GM21390 (cell line): ENCODE measurements around the gene NUAK2.

Source experiments
- ATAC-seq: cut with Tn5 transposase; IDR thresholded peaks from one replicate; pipeline ENCODE4 v1.9.1; 2021; ENCODE audit not compliant: unreplicated experiment

NUAK2 gene

DNA sequence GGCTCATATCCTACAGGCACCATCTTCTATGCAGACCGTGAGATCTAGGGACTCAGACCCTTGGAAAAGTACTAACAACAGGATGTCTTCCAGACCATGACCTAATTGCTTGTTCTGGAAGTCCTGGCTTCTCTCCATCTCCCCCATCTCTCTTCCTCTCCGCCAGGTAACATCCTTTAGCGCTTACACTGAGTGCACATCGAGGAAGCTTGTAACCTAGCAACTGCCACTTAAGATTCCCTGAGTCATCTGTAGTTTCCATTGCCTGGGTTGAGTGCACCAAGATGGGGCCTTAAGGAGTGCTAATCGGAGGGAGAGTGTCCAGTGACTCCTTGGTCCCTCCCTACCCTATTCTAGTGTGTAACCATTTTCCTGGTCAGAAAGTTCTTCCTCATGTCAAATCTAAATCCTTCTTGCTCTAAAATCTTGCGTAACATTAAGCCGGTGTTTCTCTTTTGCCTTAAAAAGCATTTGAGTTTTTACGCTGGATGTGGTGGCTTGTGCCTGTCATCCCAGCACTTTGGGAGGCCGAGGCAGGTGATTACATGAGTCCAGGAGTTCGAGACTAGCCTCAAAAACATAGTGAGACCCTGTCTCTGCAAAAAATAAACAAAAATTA is 25.5 kb upstream of the NUAK2 start:
- no peak for ATAC-seq

DNA sequence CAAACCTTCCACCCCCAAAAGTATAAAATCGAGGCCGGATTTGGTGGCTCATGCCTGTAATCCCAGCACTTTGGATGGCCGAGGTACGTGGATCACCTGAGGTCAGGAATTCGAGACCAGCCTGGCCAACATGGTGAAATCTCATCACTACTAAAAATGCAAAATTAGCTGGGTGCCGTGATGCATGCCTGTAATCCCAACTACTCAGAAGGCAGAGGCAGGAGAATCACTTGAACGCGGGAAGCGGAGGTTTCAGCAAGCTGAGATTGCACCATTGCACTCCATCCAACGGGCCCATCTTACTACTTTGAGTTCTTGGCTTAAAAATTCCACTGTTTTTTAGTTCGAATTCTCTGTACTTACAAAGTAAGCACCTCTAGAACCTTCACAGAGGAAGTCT is 24.2 kb upstream of the NUAK2 start:
- ATAC-seq: no peak

DNA sequence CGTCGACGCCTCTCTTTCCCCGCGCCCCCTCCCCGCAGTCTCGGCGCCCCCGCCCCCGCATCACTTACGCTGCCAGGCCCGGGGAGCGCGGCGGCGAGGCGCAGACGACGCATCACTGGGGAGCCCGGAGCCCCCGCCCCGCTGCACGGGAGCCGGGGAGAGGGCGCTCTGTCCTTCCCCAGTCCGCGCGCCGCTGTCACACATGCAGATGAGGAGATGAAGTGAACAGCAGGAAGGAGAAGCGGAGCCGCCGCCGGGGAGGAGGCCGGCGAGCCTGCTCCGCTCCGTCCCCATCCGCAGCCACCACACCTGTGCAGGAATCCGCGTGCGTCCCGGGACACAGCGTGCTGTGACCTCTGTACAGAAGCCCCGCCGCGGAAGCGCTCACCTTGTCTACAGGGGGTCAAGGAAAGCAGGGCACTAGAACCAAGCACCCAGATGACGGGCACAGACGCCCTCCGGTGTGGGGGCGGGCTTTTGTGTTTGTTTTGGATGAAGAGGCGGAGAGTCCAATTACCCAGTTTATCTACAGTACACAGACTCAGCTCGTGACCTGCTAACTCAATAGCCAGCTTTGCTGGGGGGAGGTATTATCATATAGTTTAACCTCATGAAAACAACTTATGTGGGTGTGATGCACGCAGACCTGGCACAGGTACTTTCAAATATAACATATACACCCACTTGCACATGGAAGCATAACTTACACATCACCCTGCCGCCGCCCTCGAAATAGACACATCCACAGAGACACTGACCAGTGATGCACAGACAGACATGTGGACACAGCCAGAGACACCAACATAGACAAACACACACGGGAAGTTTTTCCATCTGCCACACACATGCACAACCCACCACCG is 22.8 kb upstream of the NUAK2 start:
- ATAC-seq: no peak

DNA sequence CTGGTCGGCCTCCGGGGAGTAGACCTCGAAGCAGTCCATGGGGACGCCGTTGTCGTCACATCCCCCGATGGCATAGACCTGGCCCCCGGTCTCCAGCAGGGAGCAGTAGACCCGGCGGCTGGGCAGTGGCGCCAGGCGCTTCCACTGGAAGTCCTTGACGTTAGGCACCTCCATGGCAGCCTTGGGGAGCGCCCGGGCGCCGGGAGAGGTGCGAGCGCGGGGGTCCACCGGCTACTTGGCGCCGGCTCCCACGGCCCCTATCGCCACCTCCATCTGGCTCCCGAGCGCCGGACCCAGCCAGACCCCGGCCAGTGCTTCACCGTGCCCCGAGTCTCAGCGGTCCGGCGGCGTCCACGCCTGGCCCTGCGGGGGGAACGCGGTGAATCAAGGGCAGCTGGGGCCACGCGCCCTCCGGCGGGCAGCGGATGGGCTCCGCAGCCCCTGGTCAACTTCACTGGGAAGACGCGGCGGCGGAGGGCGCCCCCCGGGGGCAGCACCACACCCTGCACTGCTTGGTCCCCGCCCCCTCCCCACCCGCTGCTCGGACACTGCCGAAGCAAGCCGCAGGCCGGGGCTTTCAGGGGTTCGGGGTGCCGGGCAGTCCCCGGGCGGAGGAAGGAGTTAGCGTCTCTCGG is 22.0 kb upstream of the NUAK2 start:
- ATAC-seq: no peak

DNA sequence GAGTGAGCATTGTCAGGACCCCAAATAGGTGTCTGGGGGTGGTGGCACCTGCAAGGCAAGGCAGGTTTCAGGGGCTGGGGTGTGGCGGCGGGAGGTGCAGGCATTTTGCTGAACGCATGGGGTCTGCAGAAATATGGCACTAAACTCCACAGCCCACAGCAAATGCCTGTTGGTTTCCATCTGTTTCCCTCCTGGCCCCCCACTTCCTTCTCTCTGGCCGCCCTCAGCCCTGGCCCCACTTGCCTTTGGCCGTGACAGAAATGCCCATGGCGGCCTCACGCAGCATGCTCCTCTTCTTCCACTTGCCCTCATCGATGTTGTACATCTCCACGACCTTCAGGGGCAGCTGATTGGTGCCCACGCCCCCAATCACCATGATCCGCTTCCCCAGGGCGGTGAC is 21.4 kb upstream of the NUAK2 start:
- no peak for ATAC-seq

DNA sequence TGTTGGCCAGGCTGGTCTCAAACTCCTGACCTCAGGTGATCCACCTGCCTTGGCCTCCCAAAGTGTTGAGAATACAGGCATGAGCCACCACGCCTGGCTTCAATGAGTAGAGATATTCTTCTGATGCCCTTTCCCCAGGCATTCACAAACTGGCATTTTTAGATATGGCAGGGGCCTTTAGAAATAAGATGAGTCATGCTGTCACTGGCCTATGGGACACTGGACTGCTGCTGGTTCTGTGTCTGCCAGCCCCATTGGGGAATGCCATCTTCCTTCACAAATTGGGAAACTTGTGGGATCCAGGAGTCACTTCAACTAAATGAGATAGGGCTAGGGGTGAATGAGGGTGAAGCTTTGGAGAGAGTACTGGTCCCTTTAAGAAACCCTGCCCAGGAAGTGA is 19.1 kb upstream of the NUAK2 start:
- no peak for ATAC-seq

DNA sequence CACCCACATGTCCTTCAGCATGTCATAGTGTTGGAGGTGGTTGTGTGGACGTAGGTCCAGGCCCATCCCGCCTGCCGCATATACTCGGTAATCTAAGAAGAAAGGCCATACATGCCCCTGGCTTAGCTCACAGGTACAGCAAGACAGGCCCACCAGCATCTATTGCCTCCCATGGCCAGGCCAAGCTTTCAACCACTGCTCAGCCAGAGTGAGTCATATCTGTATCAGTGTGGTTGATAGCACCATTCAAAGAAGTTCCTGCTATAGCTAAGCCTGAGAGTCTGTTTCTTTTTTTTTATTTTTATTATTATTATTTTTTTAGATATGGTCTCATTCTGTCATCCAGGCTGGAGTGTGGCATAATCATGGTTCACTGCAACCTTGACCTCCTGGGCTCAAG is 18.2 kb upstream of the NUAK2 start:
- peak; percentile 60 for ATAC-seq

DNA sequence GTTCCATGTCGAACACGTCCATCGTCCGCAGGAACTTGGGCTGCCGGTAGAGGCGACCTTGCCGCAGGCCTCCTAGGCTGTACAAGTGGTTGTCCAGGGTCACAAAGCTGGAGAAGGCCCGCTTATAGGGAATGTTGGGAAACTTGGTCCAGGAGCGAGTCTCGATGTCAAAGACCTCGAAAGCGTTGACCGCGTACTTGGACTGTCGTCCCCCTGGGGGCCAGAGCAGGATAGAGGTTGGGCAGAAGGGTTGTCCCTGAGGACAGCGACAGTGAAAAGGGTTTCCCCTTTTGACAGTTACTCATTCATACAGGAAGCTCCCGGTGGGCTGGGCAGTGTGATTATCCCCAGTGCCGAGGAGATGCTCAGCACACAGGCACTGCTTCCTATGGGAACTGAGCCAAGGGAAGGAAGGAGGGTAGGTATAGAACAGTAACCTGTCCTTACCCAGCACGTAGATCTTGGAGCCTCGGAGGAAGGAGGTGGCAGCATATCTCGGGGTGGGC is 17.7 kb upstream of the NUAK2 start:
- no peak for ATAC-seq

DNA sequence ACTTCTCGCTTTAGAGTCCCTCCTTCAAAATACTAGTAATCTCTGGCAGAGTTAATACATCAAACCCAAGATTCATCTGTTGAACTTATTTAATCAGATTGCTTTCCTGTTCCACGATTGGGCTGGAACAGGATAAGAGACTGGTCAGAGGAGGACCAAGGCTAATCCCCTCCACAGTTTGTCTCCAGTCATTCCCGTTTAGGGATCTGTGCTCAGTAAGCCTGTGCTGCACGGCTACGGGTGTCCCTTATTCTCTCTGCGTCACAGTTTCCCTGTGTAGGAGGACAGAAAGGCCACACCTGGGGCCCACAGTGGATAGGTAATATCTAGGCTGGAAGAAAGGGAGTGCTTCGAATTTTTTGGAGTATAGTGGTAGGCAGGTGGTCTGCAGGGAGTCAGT is 16.5 kb upstream of the NUAK2 start:
- no peak for ATAC-seq

DNA sequence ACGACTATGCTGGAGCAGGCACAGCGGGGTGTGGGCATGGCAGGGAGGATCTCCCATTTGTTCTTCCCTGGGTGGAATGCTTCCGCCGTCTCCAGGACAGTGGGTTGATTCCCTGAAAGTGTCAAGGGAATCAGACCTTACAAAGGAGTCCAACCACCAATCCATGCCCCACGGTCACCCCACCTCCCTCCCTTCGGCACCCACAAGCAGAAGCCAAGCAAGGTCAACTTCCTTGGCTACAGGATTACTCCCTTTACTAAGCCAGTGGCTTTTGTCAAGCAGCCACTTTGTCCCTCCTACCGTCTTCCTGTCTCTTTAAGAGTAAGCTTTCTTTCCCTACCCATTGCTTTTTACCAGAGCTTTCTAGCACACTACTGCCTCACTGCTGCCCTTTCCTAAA is 15.9 kb upstream of the NUAK2 start:
- ATAC-seq: no peak

DNA sequence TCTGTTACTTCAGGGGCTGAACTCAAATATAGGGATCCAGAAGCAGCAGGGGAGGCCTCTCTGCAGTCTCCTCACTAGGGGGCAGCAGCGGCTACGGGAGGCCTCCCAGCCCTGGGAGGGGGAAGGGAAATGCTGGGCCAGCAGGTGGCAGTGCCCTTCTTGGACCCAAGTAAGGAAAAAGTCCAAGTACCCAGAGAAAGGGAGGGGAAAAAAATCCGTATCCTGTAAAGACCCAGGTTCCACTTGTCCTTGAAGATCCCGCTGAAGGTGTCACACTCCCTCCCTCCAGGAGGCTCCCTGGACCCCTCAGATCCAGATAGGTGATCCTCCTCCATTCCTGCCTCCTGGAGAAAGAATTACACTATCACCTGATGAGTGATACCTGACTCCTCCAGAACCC is 14.1 kb upstream of the NUAK2 start:
- no peak for ATAC-seq

DNA sequence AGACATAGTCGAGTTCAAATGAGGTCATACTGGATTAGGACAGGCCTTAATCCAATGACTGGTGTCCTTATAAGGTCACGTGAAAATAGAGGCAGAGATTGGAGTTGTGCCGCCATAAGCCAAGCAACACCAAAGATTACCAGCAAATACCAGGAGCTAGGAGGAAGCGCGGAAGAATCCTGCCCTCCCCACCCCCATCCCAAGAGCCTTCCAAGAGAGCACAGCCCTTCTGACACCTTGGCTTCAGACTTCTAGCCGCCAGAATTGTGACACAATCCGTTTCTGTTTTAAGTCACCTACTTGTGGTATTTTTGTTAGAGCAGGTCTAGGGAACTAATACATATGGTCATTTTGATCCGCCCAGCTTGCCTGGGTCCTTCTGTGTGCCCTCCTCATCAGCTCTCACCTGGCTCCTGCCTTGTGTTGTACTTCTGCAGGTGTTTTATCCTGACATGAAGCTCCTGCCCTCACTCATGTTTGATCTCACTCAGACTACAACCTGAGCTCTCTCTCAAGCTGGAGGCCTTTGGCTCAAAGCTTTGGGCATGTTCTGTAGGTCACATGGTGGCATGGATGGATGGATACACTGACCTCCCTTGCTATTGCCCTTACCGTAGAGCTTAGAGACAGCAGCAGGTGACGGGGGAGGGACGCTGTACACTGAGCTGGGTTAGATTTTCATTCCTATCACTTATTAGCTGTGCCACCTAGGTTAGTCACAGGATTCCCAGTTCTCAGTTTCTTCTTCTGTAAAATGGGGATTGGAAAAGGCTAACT is 10.7 kb upstream of the NUAK2 start:
- no peak for ATAC-seq

DNA sequence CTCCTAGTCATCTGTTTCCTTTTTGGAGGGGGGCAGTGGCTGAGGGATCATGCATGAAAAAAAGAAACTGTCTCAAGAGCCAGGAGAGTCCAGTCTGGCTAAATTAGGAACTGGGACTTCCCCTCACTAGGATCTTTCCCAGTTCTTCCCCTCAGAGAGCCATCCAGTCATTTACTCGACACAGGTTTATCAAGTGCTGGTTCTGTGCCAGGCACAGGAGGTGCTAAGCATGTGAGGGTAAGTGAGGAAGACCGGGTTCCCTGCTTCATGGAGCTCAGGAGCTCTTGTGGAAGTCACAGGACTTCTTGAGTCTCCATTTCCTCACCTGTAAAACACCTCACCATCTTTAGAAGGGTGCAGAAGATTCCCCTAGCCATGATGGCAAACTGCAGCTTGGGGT is 8.6 kb upstream of the NUAK2 start:
- no peak for ATAC-seq

DNA sequence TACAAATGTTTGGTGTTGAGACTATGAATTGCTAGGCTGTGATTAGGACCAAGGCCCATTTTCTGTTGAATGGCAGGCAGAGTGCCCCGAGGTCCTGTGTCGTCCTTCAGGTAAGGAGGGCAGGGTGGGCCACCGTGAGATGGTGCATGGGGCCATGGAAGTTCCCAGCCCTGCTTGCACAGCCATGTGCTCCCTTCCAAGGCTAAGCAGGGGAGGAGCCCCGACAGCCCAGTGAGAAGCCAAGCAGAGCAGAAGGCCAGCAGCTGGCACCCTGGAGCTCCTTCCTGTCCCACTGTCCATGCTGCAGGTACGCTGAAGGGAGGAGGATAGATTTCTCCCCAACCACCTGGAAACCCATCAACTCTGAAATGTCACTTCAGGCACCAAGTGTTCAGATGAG is 8.2 kb upstream of the NUAK2 start:
- no peak for ATAC-seq

DNA sequence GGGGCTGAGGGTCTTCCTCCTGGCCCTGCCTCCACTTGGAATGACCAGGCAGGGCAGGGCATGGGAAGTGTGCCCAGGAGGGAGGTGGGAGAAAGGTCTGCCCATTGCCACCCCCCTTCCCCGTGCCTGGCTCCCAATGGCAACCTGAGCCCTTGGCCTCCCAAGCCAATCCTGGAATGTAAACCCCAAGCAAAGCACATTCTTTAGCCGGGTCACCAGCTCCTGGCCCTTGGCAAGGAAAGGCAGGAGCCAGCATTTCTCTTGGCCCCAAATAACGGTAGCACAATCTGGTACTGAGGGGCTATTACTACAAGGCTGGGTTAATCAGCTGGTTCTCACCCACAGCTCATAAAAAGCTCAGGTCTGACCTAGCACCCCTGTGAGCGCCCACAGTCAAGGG is 6.9 kb upstream of the NUAK2 start:
- ATAC-seq: no peak

DNA sequence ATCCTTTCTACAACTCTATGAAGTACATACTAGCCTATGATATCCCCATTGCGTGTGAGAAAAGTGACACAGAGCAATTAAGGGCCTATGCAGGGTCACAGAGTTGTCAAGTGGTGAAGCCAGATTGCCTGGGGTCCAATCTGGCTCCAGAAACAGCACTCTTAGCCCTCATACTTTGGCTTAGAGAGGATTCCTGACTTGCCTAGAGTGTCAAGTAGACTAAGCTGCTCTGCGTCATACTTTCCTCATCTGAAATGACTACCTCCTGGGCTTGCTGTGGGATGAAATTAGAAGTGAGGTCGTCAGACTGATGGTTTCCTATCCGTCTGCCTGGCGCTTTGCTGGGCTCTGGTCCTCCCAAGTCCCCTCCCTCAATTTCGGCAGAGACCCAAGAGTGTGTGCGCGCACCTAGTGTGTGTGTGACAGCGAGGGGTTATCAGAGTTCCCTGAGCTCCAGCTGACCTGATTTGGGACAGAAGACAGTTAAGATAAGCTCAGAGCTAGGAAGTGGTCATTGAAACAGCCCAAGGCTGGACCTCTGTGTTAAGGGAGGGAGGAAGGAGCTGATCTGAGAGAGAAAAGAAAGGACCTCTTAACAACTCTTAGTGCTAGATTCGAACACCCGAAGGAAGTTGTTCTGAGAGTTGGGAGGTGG is 5.4 kb upstream of the NUAK2 start:
- no peak for ATAC-seq

DNA sequence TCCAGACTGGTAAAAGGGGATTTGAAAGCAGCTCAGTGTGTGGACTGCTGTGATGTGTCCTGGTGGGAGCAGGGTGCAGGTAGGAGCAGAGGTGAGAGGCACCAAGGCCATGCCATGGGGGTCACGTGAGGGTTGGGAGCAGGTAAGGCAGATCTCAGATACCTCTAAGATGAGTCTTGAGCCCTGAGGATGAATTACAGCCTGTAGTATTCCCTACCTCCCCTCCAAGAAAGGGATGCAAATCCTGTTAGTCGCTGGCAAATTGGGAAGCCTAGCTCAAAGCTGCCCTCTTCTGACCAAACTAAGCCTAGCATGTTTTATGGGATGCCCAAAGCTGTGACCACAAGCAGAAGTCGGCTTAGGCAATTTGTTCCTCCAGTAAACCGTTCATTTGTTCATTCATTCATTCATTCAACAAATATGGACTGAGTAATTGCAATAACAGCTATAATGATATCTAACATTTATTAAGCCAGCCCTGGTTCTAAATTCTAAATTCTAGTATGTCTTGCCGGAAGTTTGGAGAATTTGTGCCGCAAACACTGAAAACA is 3.9 kb upstream of the NUAK2 start:
- ATAC-seq: no peak

DNA sequence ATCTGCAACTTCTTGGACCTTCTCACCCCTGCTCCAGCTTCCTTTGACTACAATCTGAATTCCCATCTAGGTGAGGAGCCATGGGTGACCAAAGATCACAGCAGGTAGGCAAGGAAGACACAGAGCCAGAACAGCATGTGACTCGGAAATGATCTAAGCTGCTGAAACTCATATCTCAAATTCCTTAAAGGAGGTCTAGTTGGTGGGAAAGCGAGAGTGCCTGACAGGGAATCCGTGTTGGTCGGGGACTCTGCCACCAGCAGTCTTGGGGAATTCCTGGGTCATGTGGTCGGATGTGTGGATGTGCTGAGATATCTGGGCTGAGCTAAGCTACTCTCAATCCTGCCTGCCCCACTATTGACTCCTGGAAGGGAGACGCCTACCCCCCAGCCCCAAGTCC is 3.2 kb upstream of the NUAK2 start:
- ATAC-seq: no peak

DNA sequence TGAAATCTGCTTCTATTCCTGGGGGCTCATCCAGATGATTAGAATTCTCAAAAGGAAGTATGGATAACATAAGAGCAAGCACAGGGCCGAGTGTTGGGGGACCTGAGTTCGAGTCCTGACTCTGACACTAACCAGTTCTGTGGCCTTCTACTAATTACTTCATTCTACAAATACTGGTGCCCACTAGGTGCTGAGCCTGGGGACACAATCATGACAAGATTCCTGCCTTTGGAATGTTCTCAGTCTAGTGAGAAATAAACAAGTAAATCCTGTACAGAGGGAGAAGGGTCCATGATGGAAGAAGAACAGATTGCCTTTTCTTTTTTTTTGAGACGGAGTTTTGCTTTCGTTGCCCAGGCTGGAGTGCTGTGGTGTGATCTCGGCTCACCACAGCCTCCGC is 2.2 kb upstream of the NUAK2 start:
- ATAC-seq: no peak

DNA sequence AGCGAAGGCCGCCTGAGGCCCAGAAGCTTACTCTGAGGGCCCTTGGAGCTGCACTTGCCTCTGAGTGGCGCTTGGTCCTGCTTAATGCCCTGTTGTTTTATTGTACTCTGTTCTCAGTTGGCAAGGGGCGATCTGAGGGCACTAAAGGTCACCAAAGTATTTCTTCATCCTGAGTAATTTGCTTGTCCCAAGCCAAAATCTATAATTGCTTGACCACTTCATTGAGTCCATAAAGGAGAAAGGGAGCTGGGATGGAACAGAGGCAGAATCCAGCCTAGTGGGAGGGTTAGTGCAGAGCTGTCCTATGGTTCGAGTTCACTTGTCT is 376 bp upstream of the NUAK2 start:
- no peak for ATAC-seq
